Measurements from ENCODE around the gene DIP2A.

DIP2A gene

DNA sequence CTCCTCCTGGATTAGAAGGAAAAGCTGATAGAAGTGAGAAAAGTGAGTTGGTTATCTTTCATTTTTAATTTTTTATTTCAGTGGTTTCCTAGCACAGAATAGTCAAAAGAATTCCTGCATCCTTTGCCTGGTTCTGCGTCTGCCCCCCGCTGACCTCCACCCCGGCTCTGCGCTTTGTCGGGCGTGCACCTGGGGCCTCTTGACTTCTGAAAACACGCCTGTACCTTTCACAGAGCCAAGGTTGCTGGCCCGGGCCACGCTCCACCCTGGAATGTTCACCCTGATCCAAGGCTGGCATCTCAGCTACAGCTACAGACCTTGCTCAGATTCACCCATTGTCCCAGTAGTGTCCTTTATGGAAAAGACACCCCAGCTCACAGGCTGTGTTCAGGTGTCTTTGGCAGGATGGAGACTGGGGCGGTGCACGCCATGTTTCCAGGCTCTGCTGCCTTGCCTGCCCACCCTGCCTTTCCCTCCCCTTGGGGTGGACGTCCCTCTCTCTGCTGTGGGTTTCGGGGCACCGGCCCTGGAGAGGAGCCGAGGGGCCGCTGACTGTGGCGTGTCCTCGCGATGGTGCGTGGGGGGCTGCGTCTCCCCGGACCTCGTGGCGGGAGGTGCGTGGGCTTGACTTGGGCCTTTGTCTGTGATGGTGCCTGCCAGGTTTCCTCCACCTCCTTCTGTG, 40.3 kb upstream of the DIP2A start:
- H3K4me3 ChIP-seq (ENCODE audit: low read length): no peak overlapping the region
- peaks cover 13% of the 10 kb centered on the region for H3K36me3 ChIP-seq (ENCODE audit: control insufficient read depth, insufficient read depth, low read length)
- H3K27me3 ChIP-seq (ENCODE audit: control insufficient read depth, insufficient read depth, low read length): no peaks in the 10 kb centered on the region
- no peak overlapping the region for H3K27ac ChIP-seq (ENCODE audit: low read length)
- WGBS (ENCODE audit: insufficient coverage, insufficient read length): no CpG with 5 or more reads among the region's 25 CpGs
- H3K4me1 ChIP-seq (ENCODE audit: control insufficient read depth, insufficient read depth, low read length): no peaks in the 10 kb centered on the region
- no peak for DNase-seq (ENCODE audit: low read depth, low spot score)
- H3K9me3 ChIP-seq (ENCODE audit: control insufficient read depth, insufficient read depth, low read length): no peaks in the 10 kb centered on the region

GRCh38 chr21:46420241-46421190, 38.2 kb upstream of the DIP2A start:
- Histone ChIP-seq H3K9me3 (ENCODE audit: control insufficient read depth, insufficient read depth, low read length) (no peaks in the 10 kb centered on the region), H3K36me3 (ENCODE audit: control insufficient read depth, insufficient read depth, low read length) (peaks cover 20% of the 10 kb centered on the region), H3K4me1 (ENCODE audit: control insufficient read depth, insufficient read depth, low read length) (peaks cover 5% of the 10 kb centered on the region), H3K4me3 (ENCODE audit: low read length) (no peak overlapping the region), H3K27me3 (ENCODE audit: control insufficient read depth, insufficient read depth, low read length) (no peaks in the 10 kb centered on the region), H3K27ac (ENCODE audit: low read length) (no peak overlapping the region)
- DNase-seq (ENCODE audit: low read depth, low spot score): no peak
- WGBS (ENCODE audit: insufficient coverage, insufficient read length): no CpG with 5 or more reads among the region's 16 CpGs

DNA sequence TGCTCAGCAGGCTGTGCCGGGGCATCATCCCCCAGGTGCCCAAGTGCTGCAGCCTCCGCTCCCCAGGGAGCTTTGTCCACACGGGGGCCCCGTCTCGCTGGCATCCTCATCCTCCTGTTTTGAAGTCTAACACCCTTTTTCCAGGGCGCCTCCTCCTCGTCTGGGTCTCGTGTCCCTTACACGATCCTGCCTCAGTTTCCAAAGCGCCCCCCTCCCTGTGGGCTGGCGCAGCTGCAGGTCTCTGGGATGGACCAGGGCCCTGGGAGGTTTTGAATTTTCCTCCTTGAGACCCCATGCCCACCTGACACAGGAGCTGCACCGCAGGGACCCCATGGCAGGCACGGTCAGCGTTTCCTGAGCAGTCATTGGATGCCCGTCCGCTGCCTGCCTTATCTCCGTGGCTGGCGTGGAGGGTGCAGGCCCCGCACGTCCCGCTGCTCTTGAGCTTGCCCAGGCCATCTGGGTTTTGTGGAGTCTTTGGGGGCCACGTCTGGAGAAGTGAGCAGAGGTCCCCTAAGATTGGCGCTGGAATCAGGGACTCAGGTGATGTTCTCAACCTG, 37.4 kb upstream of the DIP2A start:
- DNase-seq (ENCODE audit: low read depth, low spot score): no peak
- Histone ChIP-seq H3K36me3 (ENCODE audit: control insufficient read depth, insufficient read depth, low read length) (peaks cover 17% of the 10 kb centered on the region), H3K27ac (ENCODE audit: low read length) (no peak overlapping the region), H3K9me3 (ENCODE audit: control insufficient read depth, insufficient read depth, low read length) (no peaks in the 10 kb centered on the region), H3K4me3 (ENCODE audit: low read length) (no peak overlapping the region), H3K27me3 (ENCODE audit: control insufficient read depth, insufficient read depth, low read length) (no peaks in the 10 kb centered on the region), H3K4me1 (ENCODE audit: control insufficient read depth, insufficient read depth, low read length) (peaks cover 5% of the 10 kb centered on the region)
- no CpG with 5 or more reads among the region's 23 CpGs for WGBS (ENCODE audit: insufficient coverage, insufficient read length)

GRCh38 chr21:46421756-46422555, 36.7 kb upstream of the DIP2A start:
- H3K4me3 ChIP-seq (ENCODE audit: low read length): no peak overlapping the region
- H3K36me3 ChIP-seq (ENCODE audit: control insufficient read depth, insufficient read depth, low read length): peaks cover 12% of the 10 kb centered on the region
- H3K27me3 ChIP-seq (ENCODE audit: control insufficient read depth, insufficient read depth, low read length): no peaks in the 10 kb centered on the region
- WGBS (ENCODE audit: insufficient coverage, insufficient read length): no CpG with 5 or more reads among the region's 35 CpGs
- H3K27ac ChIP-seq (ENCODE audit: low read length): no peak overlapping the region
- no peak for DNase-seq (ENCODE audit: low read depth, low spot score)
- no peaks in the 10 kb centered on the region for H3K9me3 ChIP-seq (ENCODE audit: control insufficient read depth, insufficient read depth, low read length)
- peaks cover 5% of the 10 kb centered on the region for H3K4me1 ChIP-seq (ENCODE audit: control insufficient read depth, insufficient read depth, low read length)

- no CpG with 5 or more reads among the region's 12 CpGs for WGBS (ENCODE audit: insufficient coverage, insufficient read length)
- Histone ChIP-seq H3K9me3 (ENCODE audit: control insufficient read depth, insufficient read depth, low read length) (no peaks in the 10 kb centered on the region), H3K36me3 (ENCODE audit: control insufficient read depth, insufficient read depth, low read length) (peaks cover 16% of the 10 kb centered on the region), H3K27me3 (ENCODE audit: control insufficient read depth, insufficient read depth, low read length) (no peaks in the 10 kb centered on the region), H3K4me1 (ENCODE audit: control insufficient read depth, insufficient read depth, low read length) (peaks cover 5% of the 10 kb centered on the region), H3K27ac (ENCODE audit: low read length) (no peak overlapping the region), H3K4me3 (ENCODE audit: low read length) (no peak overlapping the region)
- no peak for DNase-seq (ENCODE audit: low read depth, low spot score)
Observed at GRCh38 chr21:46422636-46423241, 36.0 kb upstream of the DIP2A start.

DNA sequence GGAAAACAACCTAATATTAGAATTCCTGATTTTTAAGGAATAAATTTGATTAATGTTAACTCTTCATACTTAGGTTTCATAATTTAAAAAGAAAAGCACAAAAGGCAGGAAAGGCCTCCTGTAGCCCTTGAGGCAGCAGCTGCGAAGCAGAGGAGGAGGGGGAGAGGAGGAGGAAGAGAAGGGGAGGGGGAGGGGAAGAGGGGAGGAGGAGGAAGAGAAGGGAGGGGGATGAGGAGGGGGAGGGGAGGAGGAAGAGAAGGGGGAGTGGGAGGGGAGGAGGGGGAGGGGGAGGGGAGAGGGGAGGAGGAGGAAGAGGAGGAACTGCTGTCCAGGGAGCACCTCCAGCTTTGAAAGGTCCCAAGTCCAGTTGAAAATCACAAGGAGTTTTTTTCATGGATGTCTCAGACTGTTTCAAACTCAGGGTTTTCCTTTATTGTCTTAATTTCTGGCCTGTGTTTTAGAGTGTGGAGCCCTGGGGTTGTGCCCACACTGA, 35.1 kb upstream of the DIP2A start:
- Histone ChIP-seq H3K4me1 (ENCODE audit: control insufficient read depth, insufficient read depth, low read length) (peaks cover 5% of the 10 kb centered on the region), H3K27ac (ENCODE audit: low read length) (no peak overlapping the region), H3K36me3 (ENCODE audit: control insufficient read depth, insufficient read depth, low read length) (peaks cover 25% of the 10 kb centered on the region), H3K27me3 (ENCODE audit: control insufficient read depth, insufficient read depth, low read length) (no peaks in the 10 kb centered on the region), H3K4me3 (ENCODE audit: low read length) (no peak overlapping the region), H3K9me3 (ENCODE audit: control insufficient read depth, insufficient read depth, low read length) (no peaks in the 10 kb centered on the region)
- WGBS (ENCODE audit: insufficient coverage, insufficient read length): no CpG with 5 or more reads among the region's 1 CpG
- no peak for DNase-seq (ENCODE audit: low read depth, low spot score)

DNA sequence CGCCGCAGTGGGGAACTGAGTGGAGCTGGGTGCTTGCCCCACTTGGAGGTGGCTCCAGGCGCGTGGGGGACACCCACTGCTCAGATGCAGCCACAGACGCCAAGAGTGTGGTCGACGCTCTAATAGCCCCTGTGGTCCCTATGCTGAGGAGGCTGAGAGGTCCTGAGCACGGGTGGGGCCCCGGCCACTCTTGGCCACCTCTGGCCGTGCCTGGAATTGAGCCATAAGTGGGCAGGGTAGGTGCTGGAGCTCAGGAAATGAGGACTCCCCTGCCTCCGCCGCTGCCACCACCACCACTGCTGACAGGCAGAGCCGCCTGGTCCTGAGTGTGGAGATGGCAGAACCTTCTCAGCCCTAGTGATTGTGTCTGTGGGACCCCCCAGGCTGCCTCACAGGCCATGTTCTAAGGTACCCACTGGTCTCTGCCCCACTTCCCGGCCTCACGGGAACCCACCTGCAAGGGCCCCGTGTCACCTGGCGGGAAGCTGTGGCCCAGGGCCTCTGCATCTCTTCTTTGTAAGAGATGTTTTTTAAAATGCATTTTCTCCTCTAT, 34.6 kb upstream of the DIP2A start:
- peaks cover 5% of the 10 kb centered on the region for H3K4me1 ChIP-seq (ENCODE audit: control insufficient read depth, insufficient read depth, low read length)
- H3K9me3 ChIP-seq (ENCODE audit: control insufficient read depth, insufficient read depth, low read length): no peaks in the 10 kb centered on the region
- H3K4me3 ChIP-seq (ENCODE audit: low read length): no peak overlapping the region
- WGBS (ENCODE audit: insufficient coverage, insufficient read length): no CpG with 5 or more reads among the region's 17 CpGs
- peaks cover 25% of the 10 kb centered on the region for H3K36me3 ChIP-seq (ENCODE audit: control insufficient read depth, insufficient read depth, low read length)
- no peak overlapping the region for H3K27ac ChIP-seq (ENCODE audit: low read length)
- no peaks in the 10 kb centered on the region for H3K27me3 ChIP-seq (ENCODE audit: control insufficient read depth, insufficient read depth, low read length)
- DNase-seq (ENCODE audit: low read depth, low spot score): no peak

DNA sequence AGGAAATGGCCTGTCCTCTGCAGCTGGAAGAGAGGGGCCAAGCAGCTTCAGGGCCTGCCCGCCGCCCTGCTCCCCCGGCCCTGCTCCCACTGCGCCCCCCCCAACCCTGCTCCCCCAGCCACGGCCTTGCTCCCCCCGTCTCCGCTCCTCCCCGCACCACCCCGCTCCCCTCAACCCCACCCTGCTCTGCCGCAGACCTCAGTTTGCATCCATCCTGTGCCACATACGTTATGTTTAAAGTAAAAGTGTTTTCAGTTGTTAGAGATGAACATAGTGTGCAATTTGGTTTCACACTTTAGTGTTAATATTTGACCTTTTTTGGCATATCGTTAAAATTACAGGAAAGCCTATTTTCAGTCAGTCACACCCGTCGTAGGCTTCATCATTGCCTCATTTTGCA, 34.1 kb upstream of the DIP2A start:
- peaks cover 5% of the 10 kb centered on the region for H3K4me1 ChIP-seq (ENCODE audit: control insufficient read depth, insufficient read depth, low read length)
- H3K9me3 ChIP-seq (ENCODE audit: control insufficient read depth, insufficient read depth, low read length): no peaks in the 10 kb centered on the region
- no CpG with 5 or more reads among the region's 14 CpGs for WGBS (ENCODE audit: insufficient coverage, insufficient read length)
- DNase-seq (ENCODE audit: low read depth, low spot score): no peak
- H3K4me3 ChIP-seq (ENCODE audit: low read length): no peak overlapping the region
- H3K27me3 ChIP-seq (ENCODE audit: control insufficient read depth, insufficient read depth, low read length): no peaks in the 10 kb centered on the region
- H3K27ac ChIP-seq (ENCODE audit: low read length): no peak overlapping the region
- H3K36me3 ChIP-seq (ENCODE audit: control insufficient read depth, insufficient read depth, low read length): peaks cover 25% of the 10 kb centered on the region

GRCh38 chr21:46425041-46425440, 33.6 kb upstream of the DIP2A start:
- Histone ChIP-seq H3K36me3 (ENCODE audit: control insufficient read depth, insufficient read depth, low read length) (peaks cover 27% of the 10 kb centered on the region), H3K27ac (ENCODE audit: low read length) (no peak overlapping the region), H3K9me3 (ENCODE audit: control insufficient read depth, insufficient read depth, low read length) (no peaks in the 10 kb centered on the region), H3K4me1 (ENCODE audit: control insufficient read depth, insufficient read depth, low read length) (peaks cover 5% of the 10 kb centered on the region), H3K4me3 (ENCODE audit: low read length) (no peak overlapping the region), H3K27me3 (ENCODE audit: control insufficient read depth, insufficient read depth, low read length) (no peaks in the 10 kb centered on the region)
- DNase-seq (ENCODE audit: low read depth, low spot score): no peak
- WGBS (ENCODE audit: insufficient coverage, insufficient read length): no CpG with 5 or more reads among the region's 19 CpGs

Measured in iPS DF 6.9 (cell line).